Left cardiac atrium (tissue), 4 donors: ENCODE data around the gene PGR. TPM values are rescaled to one million over a fixed set of nuclear protein-coding genes. Genes with fewer than 3 reads are reported as not detected.
A peak's percentile ranks its signal among the peaks of the same experiment; 100 is the strongest.

Experiments used
- ATAC-seq, 2 donors: fragments of 200-7000 bp; cut with Tn5 transposase; one replicate each; pipeline ENCODE4 v1.9.1; 2020; ENCODE audit warnings: mild to moderate bottlenecking in 2 of 2, moderate library complexity in 2 of 2
- DNase-seq: peaks from one replicate; pipeline ENCODE4 v3.0.0-alpha.2; 2020
- intact Hi-C, 2 donors: fragments of 100-400 bp; cut with DNase I; formaldehyde crosslinking; loops; one replicate each; pipeline versions ENCODE4 v1.14.1 to v1.15.1; 2022 to 2023
- long read RNA-seq: library from polyadenylated mRNA; unstranded; transcript quantifications from one replicate; pipeline ENCODE4 v2.0.0, GENCODE V29; 2021
- total RNA-seq, 2 donors: library from RNA; stranded (reverse); fragmentation: NEBNext Ultra II Directional; extraction: Animal tissue kit (Norgen Biotek cat#: 25700); gene quantifications; one replicate each; pipeline ENCODE4 v1.2.1, GENCODE V29; 2021
- donor health status: DM: no; HTN: yes; CAD: no.
- donor health status: DM: no; HTN: yes; CAD: no; lungs with severe emphysema.
- donor health status: DM: yes; HTN: yes; CAD: no.
- donor health status: Dilated cardiomyopathy.

Gene PGR
- total RNA-seq: 1 to 10 TPM; 5.5 to 6.5 TPM
- long read RNA-seq, full-length matches to known transcripts: 2 of 2 reads
- long read RNA-seq, partial matches to known transcripts: 0 of 2 reads
- long read RNA-seq, other reads (novel, unspliced or antisense): 0 of 2 reads

GRCh38 chr11:101129203-101129943 lies at the start of gene PGR:
TSS of gene PGR (minus strand) at chr11:101129813. CDS start at chr11:101129070, 743 bp downstream.
- DNase-seq (peak; percentile 74), ATAC-seq (peak; percentile 45 to 70)
- intact Hi-C loops: loop anchor here in 1 of 2 donors (10.0 kb wide), 2 partner anchors 95 to 155 kb away; no protein-coding TSS in a partner anchor

GRCh38 chr11:101176381-101176780 lies 46.8 kb upstream of the PGR start:
- intact Hi-C loops: no loop called here
- DNase-seq (no peak), ATAC-seq (no peak)

GRCh38 chr11:101169944-101170343 lies 40.3 kb upstream of the PGR start:
- ATAC-seq (no peak), DNase-seq (no peak)
- intact Hi-C loops: no loop called here

GRCh38 chr11:101166038-101166437 lies 36.4 kb upstream of the PGR start:
- no peak for DNase-seq
- ATAC-seq: no peak
- intact Hi-C loops: no loop called here

GRCh38 chr11:101158119-101158518 lies 28.5 kb upstream of the PGR start:
- intact Hi-C loops: no loop called here
- no peak for DNase-seq
- no peak for ATAC-seq

- ATAC-seq (no peak), DNase-seq (no peak)
- intact Hi-C loops: no loop called here
These were observed 8.8 kb upstream of the PGR start for GRCh38 chr11:101138245-101138930.

- DNase-seq (no peak), ATAC-seq (no peak)
- intact Hi-C loops: no loop called here
These were observed 3.6 kb upstream of the PGR start for GRCh38 chr11:101133190-101133589.

- peak; percentile 23 to 34 for ATAC-seq
- DNase-seq: peak; percentile 23
- intact Hi-C loops: loop anchor here in 1 of 2 donors (10.0 kb wide), 2 partner anchors 94 to 154 kb away; no protein-coding TSS in a partner anchor
These were observed 926 bp downstream of the PGR start for GRCh38 chr11:101128571-101129202.

- ATAC-seq: peak; percentile 52 to 62
- intact Hi-C loops: loop anchor here in 1 of 2 donors (10.0 kb wide), 2 partner anchors 93 to 153 kb away; no protein-coding TSS in a partner anchor
- peak; percentile 55 for DNase-seq
These were observed 1.7 kb downstream of the PGR start for GRCh38 chr11:101127699-101128570.

GRCh38 chr11:101127197-101127698 lies 2.4 kb downstream of the PGR start:
- intact Hi-C loops: loop anchor here in 1 of 2 donors (10.0 kb wide), 2 partner anchors 92 to 152 kb away; no protein-coding TSS in a partner anchor

GRCh38 chr11:101126551-101127196 lies 2.9 kb downstream of the PGR start:
- DNase-seq (peak; percentile 62), ATAC-seq (peak; percentile 17 to 21)
- intact Hi-C loops: loop anchor here in 1 of 2 donors (10.0 kb wide), 2 partner anchors 92 to 152 kb away; no protein-coding TSS in a partner anchor

More at GRCh38 chr11:101127197-101127698, 2.4 kb downstream of the PGR start:
- peak; percentile 54 for DNase-seq
- peak; percentile 69 to 79 for ATAC-seq

- no peak for DNase-seq
- no peak for ATAC-seq
- intact Hi-C loops: no loop called here
These were observed 13.9 kb downstream of the PGR start for GRCh38 chr11:101115671-101116160.

- DNase-seq: no peak
- intact Hi-C loops: no loop called here
- ATAC-seq: no peak
These were observed 16.1 kb downstream of the PGR start for GRCh38 chr11:101113540-101113939.

GRCh38 chr11:101104716-101105115 lies 24.9 kb downstream of the PGR start:
- DNase-seq (no peak), ATAC-seq (no peak)
- intact Hi-C loops: no loop called here

- ATAC-seq (no peak), DNase-seq (no peak)
- intact Hi-C loops: no loop called here
These were observed 26.2 kb downstream of the PGR start for GRCh38 chr11:101103433-101103832.

- intact Hi-C loops: no loop called here
- ATAC-seq (no peak), DNase-seq (no peak)
These were observed 29.0 kb downstream of the PGR start for GRCh38 chr11:101100601-101101000.

- intact Hi-C loops: no loop called here
- peak; percentile 31 for DNase-seq
These were observed 33.4 kb downstream of the PGR start for GRCh38 chr11:101096036-101096704.

More at GRCh38 chr11:101096036-101096704, 33.4 kb downstream of the PGR start:
- ATAC-seq: peak; percentile 47 to 66
